Suprapubic skin (tissue), 4 donors: Measurements from ENCODE around the gene SEMA4A.

Source experiments
- CTCF ChIP-seq, 2 donors: fragments of 200-600 bp in 1 of 2; fragments of 450-650 bp in 1 of 2; sonication (generic) in 1 of 2; IDR thresholded peaks; one replicate each; pipeline ENCODE4 v1.5.1; 2016 to 2019; ENCODE audit warnings: antibody characterized with exemption in 2 of 2, mild to moderate bottlenecking in 1 of 2, moderate library complexity in 1 of 2
- EP300 ChIP-seq: sonication (generic); formaldehyde crosslinking; IDR thresholded peaks from one replicate; pipeline ENCODE4 v1.6.1; 2017; ENCODE audit warnings: antibody characterized with exemption
- POLR2AphosphoS5 ChIP-seq, 3 donors: sonication (generic); formaldehyde crosslinking; IDR thresholded peaks; one replicate each; pipeline ENCODE4 v1.6.1; 2017; ENCODE audit warnings: antibody characterized with exemption in 3 of 3

- TF ChIP-seq CTCF (IDR thresholded peaks at IDR 0.05) = no peak
- TF ChIP-seq EP300 = no peak
- TF ChIP-seq POLR2AphosphoS5 (IDR thresholded peaks at IDR 0.05) = no peak
Measured at GRCh38 chr1:156108057-156108456, 45.3 kb upstream of the SEMA4A start.
